ENCODE data around the gene EXOC3L1. TPM values are rescaled to one million over a fixed set of nuclear protein-coding genes. Genes with fewer than 3 reads are reported as not detected.

EXOC3L1 gene
- total and polyA plus RNA-seq, 2 of the 13 experiments (the other 11 are each of a cell fraction or from before 2014, with no cell fraction given) = 0.12 TPM; not detected in 1

DNA sequence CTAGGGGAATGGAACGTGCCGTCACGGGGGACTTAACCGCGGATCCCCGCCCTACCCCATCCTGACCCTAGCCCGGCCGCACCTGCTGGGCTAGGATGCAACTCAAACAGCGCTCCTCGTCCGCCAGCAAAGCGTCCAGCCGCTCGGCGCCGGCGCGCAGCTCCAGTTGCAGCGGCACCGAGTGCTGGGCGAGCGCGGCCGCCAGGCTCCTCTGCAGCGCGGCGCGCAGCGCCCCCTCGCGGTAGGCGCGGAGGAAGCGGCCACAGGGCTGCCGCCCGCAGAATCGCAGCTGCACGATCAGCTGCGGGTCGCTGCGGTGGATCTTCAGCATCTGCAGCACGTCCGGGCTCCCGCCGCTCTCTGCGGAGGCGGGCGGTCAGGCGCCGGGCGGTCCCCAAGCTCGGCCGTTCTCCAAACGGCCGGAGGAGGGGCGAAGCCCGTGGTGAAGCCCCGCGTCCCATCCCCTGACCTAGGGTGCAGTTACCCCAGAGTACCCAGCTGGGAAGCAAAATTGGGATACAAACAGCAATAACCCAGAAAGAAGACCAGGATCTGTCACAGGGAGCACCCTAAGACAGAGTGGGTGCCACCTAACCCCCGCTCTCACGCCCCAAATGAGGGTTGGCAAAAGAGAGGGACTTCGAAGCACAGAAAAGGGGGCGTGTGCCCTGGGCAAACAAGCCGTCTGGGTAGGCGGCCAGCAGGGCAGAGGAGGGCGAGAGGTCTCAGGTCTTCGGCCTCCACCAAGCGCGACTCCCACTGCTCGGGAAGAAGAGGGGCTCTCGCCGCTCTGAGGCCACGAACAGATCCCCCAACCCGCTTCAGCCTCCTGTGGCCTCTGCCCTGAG is 34.4 kb downstream of the EXOC3L1 start (continued):
- TF ChIP-seq ZNF180 (CRISPR knock-in tag; IDR thresholded peaks at IDR 0.05; ENCODE audit: borderline replicate concordance, low read depth) (no peak), GABPA (IDR thresholded peaks at IDR 0.05; ENCODE audit: low read depth, low read length) (no peak), GABPA (CRISPR knock-in tag; IDR thresholded peaks at IDR 0.05; ENCODE audit: low read depth) (no peak), ZNF282 (IDR thresholded peaks at IDR 0.05; ENCODE audit: partially characterized antibody) (no peak), HCFC1 (IDR thresholded peaks at IDR 0.05; ENCODE audit: low read depth, low read length) (no peak), ATF7-NPFF (CRISPR knock-in tag; IDR thresholded peaks at IDR 0.05; ENCODE audit: low read depth) (peak; percentile 78), HDAC1 (CRISPR knock-in tag; IDR thresholded peaks at IDR 0.05) (0 out of 2 replicates have a peak, but pooled peaks have one; percentile 7), ETV6 (CRISPR knock-in tag; conservative IDR thresholded peaks at IDR 0.05) (0 out of 2 replicates have a peak, but pooled peaks have one; percentile 35), SP4 (CRISPR knock-in tag; IDR thresholded peaks at IDR 0.05) (peak; percentile 66), ZNF720 (CRISPR knock-in tag; IDR thresholded peaks at IDR 0.05) (no peak), ZNF777 (CRISPR knock-in tag; IDR thresholded peaks at IDR 0.05) (peak; percentile 60; the same call in 1 of the 2 replicates), SUZ12 (IDR thresholded peaks at IDR 0.05; ENCODE audit: low read depth, low read length) (no peak), ZBTB44 (CRISPR knock-in tag; IDR thresholded peaks at IDR 0.05) (0 out of 2 replicates have a peak, but pooled peaks have one; percentile 37), ZMYM2 (CRISPR knock-in tag; IDR thresholded peaks at IDR 0.05) (no peak), ZNF44 (CRISPR knock-in tag; IDR thresholded peaks at IDR 0.05) (no peak), SIN3A (IDR thresholded peaks at IDR 0.05; ENCODE audit: borderline replicate concordance, low read depth, low read length) (no peak), SRSF9 (IDR thresholded peaks at IDR 0.05; ENCODE audit: borderline replicate concordance, insufficient read depth, low read depth, low read length, poor library complexity, severe bottlenecking) (no peak), SRSF4 (IDR thresholded peaks at IDR 0.05; ENCODE audit: low read depth, low read length, poor library complexity, severe bottlenecking) (no peak), ZNF75D (CRISPR knock-in tag; IDR thresholded peaks at IDR 0.05; ENCODE audit: borderline replicate concordance) (no peak)
- TF ChIP-seq, protein P1, sequence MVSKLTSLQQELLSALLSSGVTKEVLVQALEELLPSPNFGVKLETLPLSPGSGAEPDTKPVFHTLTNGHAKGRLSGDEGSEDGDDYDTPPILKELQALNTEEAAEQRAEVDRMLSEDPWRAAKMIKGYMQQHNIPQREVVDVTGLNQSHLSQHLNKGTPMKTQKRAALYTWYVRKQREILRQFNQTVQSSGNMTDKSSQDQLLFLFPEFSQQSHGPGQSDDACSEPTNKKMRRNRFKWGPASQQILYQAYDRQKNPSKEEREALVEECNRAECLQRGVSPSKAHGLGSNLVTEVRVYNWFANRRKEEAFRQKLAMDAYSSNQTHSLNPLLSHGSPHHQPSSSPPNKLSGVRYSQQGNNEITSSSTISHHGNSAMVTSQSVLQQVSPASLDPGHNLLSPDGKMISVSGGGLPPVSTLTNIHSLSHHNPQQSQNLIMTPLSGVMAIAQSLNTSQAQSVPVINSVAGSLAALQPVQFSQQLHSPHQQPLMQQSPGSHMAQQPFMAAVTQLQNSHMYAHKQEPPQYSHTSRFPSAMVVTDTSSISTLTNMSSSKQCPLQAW (CRISPR knock-in tag; IDR thresholded peaks at IDR 0.05) = no peak
- TF ChIP-seq, protein P2, sequence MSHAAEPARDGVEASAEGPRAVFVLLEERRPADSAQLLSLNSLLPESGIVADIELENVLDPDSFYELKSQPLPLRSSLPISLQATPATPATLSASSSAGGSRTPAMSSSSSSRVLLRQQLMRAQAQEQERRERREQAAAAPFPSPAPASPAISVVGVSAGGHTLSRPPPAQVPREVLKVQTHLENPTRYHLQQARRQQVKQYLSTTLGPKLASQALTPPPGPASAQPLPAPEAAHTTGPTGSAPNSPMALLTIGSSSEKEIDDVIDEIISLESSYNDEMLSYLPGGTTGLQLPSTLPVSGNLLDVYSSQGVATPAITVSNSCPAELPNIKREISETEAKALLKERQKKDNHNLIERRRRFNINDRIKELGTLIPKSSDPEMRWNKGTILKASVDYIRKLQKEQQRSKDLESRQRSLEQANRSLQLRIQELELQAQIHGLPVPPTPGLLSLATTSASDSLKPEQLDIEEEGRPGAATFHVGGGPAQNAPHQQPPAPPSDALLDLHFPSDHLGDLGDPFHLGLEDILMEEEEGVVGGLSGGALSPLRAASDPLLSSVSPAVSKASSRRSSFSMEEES (CRISPR knock-in tag; IDR thresholded peaks at IDR 0.05) = no peak
- TF ChIP-seq, protein P3, sequence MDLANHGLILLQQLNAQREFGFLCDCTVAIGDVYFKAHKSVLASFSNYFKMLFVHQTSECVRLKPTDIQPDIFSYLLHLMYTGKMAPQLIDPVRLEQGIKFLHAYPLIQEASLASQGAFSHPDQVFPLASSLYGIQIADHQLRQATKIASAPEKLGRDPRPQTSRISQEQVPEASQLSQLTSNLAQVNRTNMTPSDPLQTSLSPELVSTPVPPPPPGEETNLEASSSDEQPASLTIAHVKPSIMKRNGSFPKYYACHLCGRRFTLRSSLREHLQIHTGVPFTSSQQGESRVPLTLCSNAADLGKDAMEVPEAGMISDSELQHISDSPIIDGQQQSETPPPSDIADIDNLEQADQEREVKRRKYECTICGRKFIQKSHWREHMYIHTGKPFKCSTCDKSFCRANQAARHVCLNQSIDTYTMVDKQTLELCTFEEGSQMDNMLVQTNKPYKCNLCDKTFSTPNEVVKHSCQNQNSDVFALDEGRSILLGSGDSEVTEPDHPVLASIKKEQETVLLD (CRISPR knock-in tag; IDR thresholded peaks at IDR 0.05; ENCODE audit: low read depth) = no peak
- TF ChIP-seq, protein P4, sequence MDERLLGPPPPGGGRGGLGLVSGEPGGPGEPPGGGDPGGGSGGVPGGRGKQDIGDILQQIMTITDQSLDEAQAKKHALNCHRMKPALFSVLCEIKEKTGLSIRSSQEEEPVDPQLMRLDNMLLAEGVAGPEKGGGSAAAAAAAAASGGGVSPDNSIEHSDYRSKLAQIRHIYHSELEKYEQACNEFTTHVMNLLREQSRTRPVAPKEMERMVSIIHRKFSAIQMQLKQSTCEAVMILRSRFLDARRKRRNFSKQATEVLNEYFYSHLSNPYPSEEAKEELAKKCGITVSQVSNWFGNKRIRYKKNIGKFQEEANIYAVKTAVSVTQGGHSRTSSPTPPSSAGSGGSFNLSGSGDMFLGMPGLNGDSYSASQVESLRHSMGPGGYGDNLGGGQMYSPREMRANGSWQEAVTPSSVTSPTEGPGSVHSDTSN (CRISPR knock-in tag; IDR thresholded peaks at IDR 0.05) = no peak

All from HepG2 (cell line).